NCI-H146 treated with DMSO at 0.1 percent for 48 hours (cell line): ENCODE data around the gene RASSF10.

Experiments used
- DNase-seq: peaks from one replicate; lab custom pipeline; 2025; ENCODE audit not compliant: unreplicated experiment; lab: John Stamatoyannopoulos, UW

The RASSF10 gene

DNA sequence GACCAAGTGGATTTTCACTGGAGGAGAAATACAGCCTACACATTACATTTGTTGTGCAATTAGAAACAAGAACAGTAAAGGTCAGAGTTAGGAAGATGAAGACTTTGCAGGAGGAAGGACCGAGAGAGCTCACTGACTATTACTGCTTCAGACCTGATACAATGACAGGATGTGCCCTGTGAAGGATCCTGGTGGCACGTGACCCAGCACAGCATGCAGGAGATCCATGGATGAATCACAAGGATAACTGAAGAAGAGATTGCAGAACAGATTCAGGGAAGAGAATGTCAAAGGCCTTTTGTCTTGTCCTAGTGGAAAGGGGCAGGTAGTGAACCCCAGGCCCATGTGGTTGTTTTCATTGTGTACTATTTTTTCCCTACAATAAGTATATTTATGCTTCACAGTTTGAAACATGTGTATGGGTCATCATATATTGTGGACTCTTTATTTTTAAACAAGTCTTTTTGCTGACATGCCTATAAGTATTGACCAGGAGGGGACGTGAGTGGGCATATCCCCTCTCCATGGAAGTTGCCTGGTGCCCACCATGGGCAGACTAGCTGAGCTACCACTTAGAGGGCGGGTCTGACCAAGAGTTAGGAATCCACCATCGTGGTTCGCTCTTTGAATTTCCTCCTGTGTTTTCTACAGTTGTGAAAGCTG is 44.3 kb downstream of the RASSF10 start:
- no peak for DNase-seq

DNA sequence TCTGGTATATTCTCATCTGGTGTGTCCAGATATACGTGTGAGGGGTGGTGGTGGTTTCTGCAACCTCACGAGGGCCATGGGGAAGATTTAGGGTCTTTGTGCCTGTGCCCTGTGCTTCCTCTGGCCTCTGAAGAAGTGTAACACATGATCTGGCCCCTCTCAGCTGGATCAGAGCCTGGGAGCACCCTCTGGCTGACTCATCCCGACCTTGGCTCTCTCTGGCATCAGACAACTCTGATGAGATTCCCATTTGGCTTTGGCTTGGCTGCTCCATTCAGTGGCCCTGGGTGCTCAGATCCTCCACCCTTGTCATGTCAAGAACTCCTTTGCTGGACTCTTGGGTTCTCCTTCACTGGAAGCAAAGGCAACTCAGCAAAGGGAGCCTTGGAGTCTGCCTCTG is 45.2 kb downstream of the RASSF10 start:
- DNase-seq = no peak

DNA sequence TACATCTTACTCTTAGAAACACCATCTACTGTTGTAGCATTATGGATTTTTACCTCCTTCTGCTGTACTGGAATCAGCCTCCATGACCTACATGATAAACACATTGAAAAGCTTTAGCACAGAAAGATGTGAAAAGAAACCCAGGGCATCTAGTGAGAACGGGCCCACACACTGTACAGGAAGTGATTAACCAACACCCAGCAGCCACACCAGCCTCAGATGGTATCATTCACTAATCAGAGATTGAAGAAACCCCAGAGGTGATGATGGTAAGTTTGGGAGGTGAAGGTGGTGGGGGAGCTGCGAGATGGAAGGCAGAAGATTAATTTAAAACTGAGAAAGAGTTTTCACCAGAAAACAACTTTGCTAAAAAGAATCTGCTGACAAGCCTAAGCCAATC is 46.1 kb downstream of the RASSF10 start:
- DNase-seq = no peak

DNA sequence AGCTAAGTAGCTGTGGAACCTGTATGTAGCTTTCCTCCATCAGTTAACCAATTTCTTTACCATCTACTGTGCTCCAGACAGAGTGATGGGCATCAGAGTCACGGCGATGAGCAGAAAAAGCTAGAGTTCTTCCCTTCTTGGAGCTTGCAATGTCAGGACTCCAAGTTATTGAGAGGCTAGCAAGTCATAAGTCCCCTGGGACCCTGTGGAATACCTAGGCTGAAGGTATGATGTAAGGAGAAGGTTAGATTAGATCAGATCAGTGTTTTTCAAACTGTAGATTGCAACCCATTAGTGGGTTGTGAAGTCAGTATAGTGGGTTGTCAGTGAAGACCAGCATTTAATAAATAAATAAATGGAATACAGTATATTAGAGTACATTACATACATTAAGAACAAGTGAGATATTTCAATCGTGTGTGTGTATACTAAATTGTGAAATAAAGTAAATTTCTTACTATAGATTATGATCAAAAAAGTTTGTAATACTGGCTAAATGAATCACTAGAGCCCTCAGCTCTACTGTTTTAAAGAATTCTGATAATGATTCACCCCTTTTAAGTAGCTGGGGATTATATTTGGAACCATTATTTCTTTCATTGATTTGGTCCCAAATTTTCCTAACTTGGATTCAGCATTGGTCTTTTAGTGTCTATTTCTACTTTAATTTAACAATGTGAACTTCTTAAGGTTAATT is 52.3 kb downstream of the RASSF10 start:
- DNase-seq = no peak
